Stimulated activated CD4-positive, alpha-beta T cell treated with anti-CD3 and anti-CD28 coated beads, Interleukin-15, amount 100 ng/mL, for 48 hours (primary cell): ENCODE data around the gene TNFSF18.
"Not testable (repeated sequence)": the region's sequence is repeated elsewhere in the genome, so short reads cannot be mapped to it uniquely, and the experiment has no call there.

Experiments used
- DNase-seq, 2 donors: peaks; one replicate each; pipeline ENCODE4 v3.0.0-alpha.2; 2020; ENCODE audit warnings: low read depth in 2 of 2

The TNFSF18 gene

GRCh38 chr1:173050865-173051264 lies at the start of gene TNFSF18:
Gene TNFSF18 (minus strand): TSS chr1:173050941. CDS start chr1:173050896, 45 bp downstream.
- DNase-seq: no peak

- no peak for DNase-seq
Observed at GRCh38 chr1:173099166-173099565, 48.4 kb upstream of the TNFSF18 start.

- DNase-seq: no peak
Observed at GRCh38 chr1:173098117-173098516, 47.4 kb upstream of the TNFSF18 start.

GRCh38 chr1:173097001-173097400 lies 46.3 kb upstream of the TNFSF18 start:
- DNase-seq: no peak

GRCh38 chr1:173095632-173096031 lies 44.9 kb upstream of the TNFSF18 start:
- DNase-seq: no peak

- no peak for DNase-seq
Observed at GRCh38 chr1:173094541-173094940, 43.8 kb upstream of the TNFSF18 start.

- DNase-seq: no peak
Observed at GRCh38 chr1:173093691-173094445, 43.1 kb upstream of the TNFSF18 start.

- no peak for DNase-seq
Observed at GRCh38 chr1:173084292-173084691, 33.6 kb upstream of the TNFSF18 start.

- no peak for DNase-seq
Observed at GRCh38 chr1:173082913-173083312, 32.2 kb upstream of the TNFSF18 start.

GRCh38 chr1:173074217-173074616 lies 23.5 kb upstream of the TNFSF18 start:
- DNase-seq: not testable (repeated sequence)

GRCh38 chr1:173064011-173064410 lies 13.3 kb upstream of the TNFSF18 start:
- no peak for DNase-seq

- no peak for DNase-seq
Observed at GRCh38 chr1:173063171-173063570, 12.4 kb upstream of the TNFSF18 start.

GRCh38 chr1:173062150-173062938 lies 11.6 kb upstream of the TNFSF18 start:
- DNase-seq: no peak

GRCh38 chr1:173058556-173058955 lies 7.8 kb upstream of the TNFSF18 start:
- no peak for DNase-seq

GRCh38 chr1:173057984-173058383 lies 7.2 kb upstream of the TNFSF18 start:
- no peak for DNase-seq

- no peak for DNase-seq
Observed at GRCh38 chr1:173056365-173056764, 5.6 kb upstream of the TNFSF18 start.

GRCh38 chr1:173052681-173053196 lies 2.0 kb upstream of the TNFSF18 start:
- no peak for DNase-seq

- DNase-seq: no peak
Observed at GRCh38 chr1:173049322-173049633, 1.5 kb downstream of the TNFSF18 start.

GRCh38 chr1:173048621-173049321 lies 2.0 kb downstream of the TNFSF18 start:
- DNase-seq: no peak

- DNase-seq: no peak
Observed at GRCh38 chr1:173044656-173045055, 6.1 kb downstream of the TNFSF18 start.

- no peak for DNase-seq
Observed at GRCh38 chr1:173043253-173043652, 7.5 kb downstream of the TNFSF18 start.

- DNase-seq: no peak
Observed at GRCh38 chr1:173042806-173043205, 7.9 kb downstream of the TNFSF18 start.
